HepG2 (cell line): ENCODE results near the gene ENPP7. TPM values are rescaled to one million over a fixed set of nuclear protein-coding genes. Genes with fewer than 3 reads are reported as not detected.

Source experiments
- BRD4 ChIP-seq: sonication (generic); formaldehyde crosslinking; IDR thresholded peaks from 2 replicates; pipeline ENCODE4 v1.4.0; 2020; ENCODE audit warnings: missing genetic modification reagents
- EHMT2 ChIP-seq: fragments of 200-600 bp; sonication (generic); IDR thresholded peaks from 2 replicates; pipeline ENCODE4 v1.7.0; 2017; ENCODE audit warnings: antibody characterized with exemption, low read depth, low read length, borderline replicate concordance
- FOSL1 ChIP-seq: sonication (generic); formaldehyde crosslinking; IDR thresholded peaks from 2 replicates; pipeline ENCODE4 v1.9.0; 2021; ENCODE audit warnings: missing genetic modification reagents, borderline replicate concordance
- GATAD2A ChIP-seq: IDR thresholded peaks from 2 replicates; pipeline ENCODE4 v1.6.1; 2016
- KAT7 ChIP-seq: IDR thresholded peaks from 2 replicates; pipeline ENCODE4 v1.6.1; 2018; ENCODE audit warnings: borderline replicate concordance, missing compliant biosample characterization
- KDM3A ChIP-seq: IDR thresholded peaks from 2 replicates; pipeline ENCODE4 v1.6.1; 2018; ENCODE audit warnings: low read depth, missing compliant biosample characterization
- MAX ChIP-seq: IDR thresholded peaks from 2 replicates; pipeline ENCODE4 v1.6.1; 2012; ENCODE audit warnings: inconsistent platforms
- PLRG1 ChIP-seq: fragments of 450-650 bp; conservative IDR thresholded peaks from 2 replicates; pipeline ENCODE4 v1.6.1; 2016
- RARG ChIP-seq: sonication (generic); formaldehyde crosslinking; IDR thresholded peaks from 2 replicates; pipeline ENCODE4 v1.4.0; 2020; ENCODE audit warnings: low read depth, mild to moderate bottlenecking, missing genetic modification reagents
- SP1 ChIP-seq, 2 experiments: fragments of 450-650 bp in 1 of 2; sonication (generic) in 1 of 2; formaldehyde crosslinking in 1 of 2; IDR thresholded peaks; 2 replicates each; pipeline versions ENCODE4 v1.4.0 to v1.6.1; 2016 to 2020; ENCODE audit warnings: missing genetic modification reagents in 1 of 2
- TCF7 ChIP-seq: sonication (generic); IDR thresholded peaks from 2 replicates; pipeline ENCODE4 v1.6.1; 2016; ENCODE audit warnings: antibody characterized with exemption, low read depth
- THAP9 ChIP-seq: sonication (generic); formaldehyde crosslinking; IDR thresholded peaks from 2 replicates; pipeline ENCODE4; 2020; ENCODE audit warnings: missing genetic modification reagents, mild to moderate bottlenecking, borderline replicate concordance
- TOPORS ChIP-seq: sonication (generic); formaldehyde crosslinking; IDR thresholded peaks from 2 replicates; pipeline ENCODE4 v1.8.0; 2023; ENCODE audit warnings: mild to moderate bottlenecking, missing genetic modification reagents
- ZFP91 ChIP-seq: sonication (generic); formaldehyde crosslinking; IDR thresholded peaks from 2 replicates; pipeline ENCODE4 v1.9.0; 2022; ENCODE audit warnings: missing genetic modification reagents, mild to moderate bottlenecking, borderline replicate concordance
- ZNF441 ChIP-seq: sonication (generic); formaldehyde crosslinking; IDR thresholded peaks from 2 replicates; pipeline ENCODE4 v1.7.0; 2021; ENCODE audit warnings: missing genetic modification reagents, borderline replicate concordance
- ZNF503 ChIP-seq: sonication (generic); formaldehyde crosslinking; IDR thresholded peaks from 2 replicates; pipeline ENCODE4 v1.4.0; 2020; ENCODE audit warnings: missing genetic modification reagents
- ZNF552 ChIP-seq: sonication (generic); formaldehyde crosslinking; IDR thresholded peaks from 2 replicates; pipeline ENCODE4 v1.9.0; 2022; ENCODE audit warnings: missing genetic modification reagents, mild to moderate bottlenecking, borderline replicate concordance
- ZNF572 ChIP-seq: sonication (generic); formaldehyde crosslinking; IDR thresholded peaks from 2 replicates; pipeline ENCODE4 v1.5.1; 2020; ENCODE audit warnings: mild to moderate bottlenecking, missing genetic modification reagents
- ZNF598 ChIP-seq: sonication (generic); formaldehyde crosslinking; IDR thresholded peaks from 2 replicates; pipeline ENCODE4 v1.5.1; 2020; ENCODE audit warnings: mild to moderate bottlenecking, missing genetic modification reagents, borderline replicate concordance
- polyA plus RNA-seq, 8 experiments: library from polyadenylated mRNA; depleted of rRNA in 3 of 8; stranded (reverse) in 7 of 8; unstranded in 1 of 8; fragments of >200 nt; fragmentation: Illumina TruSeq in 4 of 8; extraction: Trizol in 4 of 8; gene quantifications; 2 replicates each; pipeline versions ENCODE4 v1.2.1 to v1.2.3, GENCODE V29; 2011 to 2016; ENCODE audit warnings: low read depth in 4 of 8, missing spikeins in 1 of 8, mixed read lengths in 1 of 8; ENCODE audit not compliant: insufficient read depth in 1 of 8
- total RNA-seq, 5 experiments: library from RNA; depleted of rRNA; stranded (reverse); fragments of >200 nt; fragmentation: Illumina TruSeq; extraction: Trizol; gene quantifications; 2 replicates each; pipeline ENCODE4 v1.2.3, GENCODE V29; 2016; ENCODE audit warnings: low read depth in 1 of 5
- TF ChIP-seq, protein P1 (sequence below): sonication (generic); formaldehyde crosslinking; IDR thresholded peaks from 2 replicates; pipeline ENCODE4 v1.4.0; 2020; ENCODE audit warnings: missing genetic modification reagents

The ENPP7 gene
- total and polyA plus RNA-seq, 2 of the 13 experiments (the other 11 are each of a cell fraction or from before 2014, with no cell fraction given), result 1.1 to 2.2 TPM

- TF ChIP-seq ZNF503 (CRISPR knock-in tag) (peak; percentile 79), EHMT2 (no peak), PLRG1 (no peak), ZNF552 (CRISPR knock-in tag) (peak; percentile 0; the same call in 1 of the 2 replicates), ZNF598 (peak; percentile 84), SP1 (IDR thresholded peaks at IDR 0.05) (no peak), SP1 (CRISPR knock-in tag; IDR thresholded peaks at IDR 0.05) (no peak; the same call in 1 of the 2 replicates), KAT7 (CRISPR knock-in tag) (no peak; the same call in 1 of the 2 replicates), ZNF441 (CRISPR knock-in tag) (peak; percentile 54; the same call in 1 of the 2 replicates), TCF7 (peak; percentile 42; the same call in 1 of the 2 replicates), KDM3A (CRISPR knock-in tag) (peak; percentile 91), ZFP91 (peak; percentile 82), THAP9 (CRISPR knock-in tag) (peak; percentile 74; the same call in 1 of the 2 replicates), TOPORS (peak; percentile 33; the same call in 1 of the 2 replicates), FOSL1 (CRISPR knock-in tag) (0 out of 2 replicates have a peak, but pooled peaks have one; percentile 21), ZNF572 (CRISPR knock-in tag) (peak; percentile 92; the same call in 1 of the 2 replicates), GATAD2A (CRISPR knock-in tag) (peak; percentile 58; the same call in 1 of the 2 replicates), BRD4 (CRISPR knock-in tag) (peak; percentile 58), RARG (CRISPR knock-in tag) (no peak), MAX (peak; percentile 46; the same call in 1 of the 2 replicates)
- TF ChIP-seq, protein P1, sequence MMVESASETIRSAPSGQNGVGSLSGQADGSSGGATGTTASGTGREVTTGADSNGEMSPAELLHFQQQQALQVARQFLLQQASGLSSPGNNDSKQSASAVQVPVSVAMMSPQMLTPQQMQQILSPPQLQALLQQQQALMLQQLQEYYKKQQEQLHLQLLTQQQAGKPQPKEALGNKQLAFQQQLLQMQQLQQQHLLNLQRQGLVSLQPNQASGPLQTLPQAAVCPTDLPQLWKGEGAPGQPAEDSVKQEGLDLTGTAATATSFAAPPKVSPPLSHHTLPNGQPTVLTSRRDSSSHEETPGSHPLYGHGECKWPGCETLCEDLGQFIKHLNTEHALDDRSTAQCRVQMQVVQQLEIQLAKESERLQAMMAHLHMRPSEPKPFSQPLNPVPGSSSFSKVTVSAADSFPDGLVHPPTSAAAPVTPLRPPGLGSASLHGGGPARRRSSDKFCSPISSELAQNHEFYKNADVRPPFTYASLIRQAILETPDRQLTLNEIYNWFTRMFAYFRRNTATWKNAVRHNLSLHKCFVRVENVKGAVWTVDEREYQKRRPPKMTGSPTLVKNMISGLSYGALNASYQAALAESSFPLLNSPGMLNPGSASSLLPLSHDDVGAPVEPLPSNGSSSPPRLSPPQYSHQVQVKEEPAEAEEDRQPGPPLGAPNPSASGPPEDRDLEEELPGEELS (CRISPR knock-in tag), result 0 out of 2 replicates have a peak, but pooled peaks have one; percentile 35
Measured at GRCh38 chr17:79741751-79742588, 11.2 kb downstream of the ENPP7 start (continued).
